HCT116 (cell line): ENCODE measurements around the gene IRF2.

ENCODE experiments used
- CEBPB ChIP-seq: IDR thresholded peaks from 2 replicates; pipeline ENCODE4 v1.6.1; 2012; ENCODE audit warnings: low read depth
- CTCF ChIP-seq, 3 experiments: fragments of 200-600 bp in 1 of 3; sonication (generic) in 1 of 3; IDR thresholded peaks in 2 of 3; conservative IDR thresholded peaks in 1 of 3; 2 replicates each; pipeline ENCODE4 v1.5.1; 2012 to 2017; ENCODE audit warnings: low read depth in 2 of 3, low read length in 2 of 3, antibody characterized with exemption in 1 of 3, borderline replicate concordance in 1 of 3, control low read depth in 1 of 3, mild to moderate bottlenecking in 1 of 3, mixed read lengths in 1 of 3, mixed run types in 1 of 3, moderate library complexity in 1 of 3; ENCODE audit not compliant: insufficient read depth in 1 of 3
- MAX ChIP-seq: IDR thresholded peaks from 2 replicates; pipeline ENCODE4 v1.6.1; 2012
- POLR2A ChIP-seq: IDR thresholded peaks from 2 replicates; pipeline ENCODE4 v1.7.0; 2011; ENCODE audit warnings: borderline replicate concordance; ENCODE audit not compliant: insufficient read depth, insufficient read length; ENCODE audit errors: extremely low read depth
- REST ChIP-seq: IDR thresholded peaks from 2 replicates; pipeline ENCODE4 v1.6.1; 2012; ENCODE audit warnings: low read depth

- TF ChIP-seq CEBPB (peak; percentile 92), MAX (no peak), POLR2A (no peak), CTCF (IDR thresholded peaks at IDR 0.05 in 2 of 3, conservative IDR thresholded peaks at IDR 0.05 in 1 of 3; ENCODE audit: borderline replicate concordance in 1 of 3, insufficient read depth in 1 of 3, low read depth in 2 of 3, low read length in 2 of 3) (no peak), REST (no peak)
Observed at GRCh38 chr4:184384056-184384809, 90.1 kb downstream of the IRF2 start.
